HG03354 (cell line): ENCODE results near the gene ALG14.
"Not testable (repeated sequence)": the region's sequence is repeated elsewhere in the genome, so short reads cannot be mapped to it uniquely, and the experiment has no call there.

Source experiments
- ATAC-seq: cut with Tn5 transposase; IDR thresholded peaks from one replicate; pipeline ENCODE4 v1.9.1; 2021; ENCODE audit warnings: mild to moderate bottlenecking; ENCODE audit not compliant: unreplicated experiment, poor library complexity, severe bottlenecking

ALG14 gene

GRCh38 chr1:95047624-95048023 lies 25.1 kb downstream of the ALG14 start:
- ATAC-seq, result not testable (repeated sequence)

GRCh38 chr1:95046359-95046758 lies 26.4 kb downstream of the ALG14 start:
- no peak for ATAC-seq

- ATAC-seq, result peak; percentile 97
Measured at GRCh38 chr1:95043141-95043980, 29.4 kb downstream of the ALG14 start.

- no peak for ATAC-seq
Measured at GRCh38 chr1:95042286-95042685, 30.5 kb downstream of the ALG14 start.

GRCh38 chr1:95041491-95042165 lies 31.1 kb downstream of the ALG14 start:
- ATAC-seq, result no peak

- ATAC-seq, result no peak
Measured at GRCh38 chr1:95040032-95040525, 32.7 kb downstream of the ALG14 start.

GRCh38 chr1:95039360-95040031 lies 33.3 kb downstream of the ALG14 start:
- ATAC-seq, result no peak

- ATAC-seq, result no peak
Measured at GRCh38 chr1:95035536-95035935, 37.2 kb downstream of the ALG14 start.

- ATAC-seq, result no peak
Measured at GRCh38 chr1:95034506-95034905, 38.2 kb downstream of the ALG14 start.

GRCh38 chr1:95033843-95034242 lies 38.9 kb downstream of the ALG14 start:
- no peak for ATAC-seq

- no peak for ATAC-seq
Measured at GRCh38 chr1:95029532-95029931, 43.2 kb downstream of the ALG14 start.

- ATAC-seq, result no peak
Measured at GRCh38 chr1:95028954-95029353, 43.8 kb downstream of the ALG14 start.

GRCh38 chr1:95027046-95027445 lies 45.7 kb downstream of the ALG14 start:
- no peak for ATAC-seq

- ATAC-seq, result no peak
Measured at GRCh38 chr1:95023399-95024043, 49.2 kb downstream of the ALG14 start.

- no peak for ATAC-seq
Measured at GRCh38 chr1:95022644-95022926, 50.2 kb downstream of the ALG14 start.

- no peak for ATAC-seq
Measured at GRCh38 chr1:95021805-95022643, 50.7 kb downstream of the ALG14 start.

GRCh38 chr1:95021119-95021518 lies 51.6 kb downstream of the ALG14 start:
- no peak for ATAC-seq

- not testable (repeated sequence) for ATAC-seq
Measured at GRCh38 chr1:95019466-95019865, 53.3 kb downstream of the ALG14 start.

GRCh38 chr1:95018602-95019369 lies 54.0 kb downstream of the ALG14 start:
- no peak for ATAC-seq
